Measurements from ENCODE around the gene TRIM9.

DNA sequence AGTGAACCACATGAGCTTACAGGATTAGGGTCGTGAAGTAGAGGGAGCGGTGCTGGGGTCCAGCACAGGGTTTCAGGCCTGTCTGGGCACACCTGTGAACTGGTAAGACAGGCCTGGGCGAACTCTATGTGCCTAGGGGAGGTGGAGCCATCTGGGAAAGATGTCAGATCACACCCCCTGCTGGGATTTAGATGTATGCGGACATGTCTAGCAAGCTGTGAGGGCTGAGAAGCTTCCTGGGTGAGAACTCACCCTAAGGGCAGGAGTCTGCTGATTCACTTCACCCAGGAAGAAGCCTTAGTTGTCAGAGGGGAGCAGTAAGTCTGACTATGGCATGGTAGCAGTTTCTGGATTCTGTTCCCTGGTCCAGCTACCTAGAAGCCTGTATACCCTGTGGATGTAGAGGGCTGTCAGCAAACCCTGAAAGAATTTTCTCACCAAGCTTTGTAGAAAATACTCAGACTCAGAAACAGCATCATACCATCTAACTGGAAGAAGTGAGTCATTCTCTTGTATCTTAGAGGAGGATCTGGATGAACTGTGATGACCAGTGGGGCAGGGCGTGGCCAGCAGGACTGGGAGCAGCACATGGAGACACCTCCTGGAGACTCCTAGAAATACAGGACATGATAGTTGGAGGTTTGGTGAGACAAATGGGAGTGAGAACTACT, 139.4 kb downstream of the TRIM9 start:
- TF ChIP-seq, protein P1, sequence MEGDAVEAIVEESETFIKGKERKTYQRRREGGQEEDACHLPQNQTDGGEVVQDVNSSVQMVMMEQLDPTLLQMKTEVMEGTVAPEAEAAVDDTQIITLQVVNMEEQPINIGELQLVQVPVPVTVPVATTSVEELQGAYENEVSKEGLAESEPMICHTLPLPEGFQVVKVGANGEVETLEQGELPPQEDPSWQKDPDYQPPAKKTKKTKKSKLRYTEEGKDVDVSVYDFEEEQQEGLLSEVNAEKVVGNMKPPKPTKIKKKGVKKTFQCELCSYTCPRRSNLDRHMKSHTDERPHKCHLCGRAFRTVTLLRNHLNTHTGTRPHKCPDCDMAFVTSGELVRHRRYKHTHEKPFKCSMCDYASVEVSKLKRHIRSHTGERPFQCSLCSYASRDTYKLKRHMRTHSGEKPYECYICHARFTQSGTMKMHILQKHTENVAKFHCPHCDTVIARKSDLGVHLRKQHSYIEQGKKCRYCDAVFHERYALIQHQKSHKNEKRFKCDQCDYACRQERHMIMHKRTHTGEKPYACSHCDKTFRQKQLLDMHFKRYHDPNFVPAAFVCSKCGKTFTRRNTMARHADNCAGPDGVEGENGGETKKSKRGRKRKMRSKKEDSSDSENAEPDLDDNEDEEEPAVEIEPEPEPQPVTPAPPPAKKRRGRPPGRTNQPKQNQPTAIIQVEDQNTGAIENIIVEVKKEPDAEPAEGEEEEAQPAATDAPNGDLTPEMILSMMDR (IDR thresholded peaks at IDR 0.05), result peak; percentile 27 to 51 (median 47)
- TF ChIP-seq POLR2A (IDR thresholded peaks at IDR 0.05), result no peak

Measured in right lobe of liver (tissue), 4 donors.